NB4 (cell line): ENCODE results near the gene SLC2A4RG.

Source experiments
- CTCF ChIP-seq: IDR thresholded peaks from one replicate; pipeline ENCODE4 v1.5.1; 2012; ENCODE audit warnings: low read depth, low read length
- MAX ChIP-seq: IDR thresholded peaks from 2 replicates; pipeline ENCODE4 v1.6.1; 2011; ENCODE audit warnings: low read depth, low read length
- MYC ChIP-seq: IDR thresholded peaks from 2 replicates; pipeline ENCODE4 v1.6.1; 2011; ENCODE audit warnings: low read depth, low read length
- POLR2A ChIP-seq: IDR thresholded peaks from 2 replicates; pipeline ENCODE4 v1.6.1; 2011; ENCODE audit warnings: mild to moderate bottlenecking; ENCODE audit not compliant: insufficient read length; ENCODE audit errors: extremely low read depth

- no peak for TF ChIP-seq CTCF
- no peak for TF ChIP-seq POLR2A
- TF ChIP-seq MAX, result no peak
- no peak for TF ChIP-seq MYC
These were observed 47.7 kb upstream of the SLC2A4RG start for GRCh38 chr20:63691711-63692435.
